ENCODE data around the gene MLLT10.

MLLT10 gene

DNA sequence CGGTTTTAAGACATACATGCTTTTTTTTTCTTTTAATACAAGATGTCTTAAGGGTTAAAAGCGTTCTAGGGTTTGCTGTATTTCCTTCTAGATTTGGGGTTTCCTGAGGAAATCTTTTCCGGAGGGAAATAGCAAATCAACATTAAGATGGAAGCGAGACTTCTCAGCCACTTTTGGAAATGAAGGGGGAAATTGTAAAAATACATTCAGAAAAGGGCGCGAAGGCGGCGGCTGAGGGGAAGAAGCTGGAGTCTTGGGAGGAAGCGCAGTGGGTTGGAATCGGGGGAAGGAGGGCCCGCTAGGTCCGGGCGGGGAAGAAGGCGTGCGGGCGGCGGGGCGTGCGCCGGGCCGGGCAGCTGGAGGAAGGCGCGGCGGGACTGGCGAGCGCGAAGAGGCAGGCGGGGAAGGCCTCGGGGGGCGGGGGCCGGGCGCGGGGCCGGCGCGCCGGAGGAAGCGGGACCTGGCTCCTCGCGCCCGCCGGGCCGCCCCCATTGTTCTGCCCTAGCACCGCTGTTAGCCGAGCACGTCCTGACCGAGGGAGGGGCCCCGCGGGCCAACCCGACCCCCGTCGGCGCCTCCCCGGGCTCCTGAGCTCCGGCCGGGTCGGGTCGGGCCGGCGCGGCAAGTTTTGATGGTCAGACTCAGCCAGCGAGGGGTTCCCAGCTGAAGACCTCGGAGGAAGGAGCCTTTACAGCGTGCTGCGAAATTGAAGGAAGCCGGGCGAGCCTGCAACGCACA is 7.0 kb upstream of the MLLT10 start:
- no peaks in the 10 kb centered on the region; the same call in 1 of the 2 replicates for H3K4me1 ChIP-seq
- H3K4me2 ChIP-seq: no peak overlapping the region
- H3K27ac ChIP-seq: no peak overlapping the region
- peaks cover 94% of the 10 kb centered on the region for H3K27me3 ChIP-seq
- peaks cover 83% of the 10 kb centered on the region for H4K20me1 ChIP-seq
- no peaks in the 10 kb centered on the region for H3K36me3 ChIP-seq
- H3K9me3 ChIP-seq: no peaks in the 10 kb centered on the region
- H3K9ac ChIP-seq: no peak overlapping the region
- no peak for TF ChIP-seq Cebpa-rat (IDR thresholded peaks at IDR 0.05)
- H3K4me3 ChIP-seq: 0 out of 2 replicates have a peak overlapping the region, but pooled peaks have one; percentile 28

DNA sequence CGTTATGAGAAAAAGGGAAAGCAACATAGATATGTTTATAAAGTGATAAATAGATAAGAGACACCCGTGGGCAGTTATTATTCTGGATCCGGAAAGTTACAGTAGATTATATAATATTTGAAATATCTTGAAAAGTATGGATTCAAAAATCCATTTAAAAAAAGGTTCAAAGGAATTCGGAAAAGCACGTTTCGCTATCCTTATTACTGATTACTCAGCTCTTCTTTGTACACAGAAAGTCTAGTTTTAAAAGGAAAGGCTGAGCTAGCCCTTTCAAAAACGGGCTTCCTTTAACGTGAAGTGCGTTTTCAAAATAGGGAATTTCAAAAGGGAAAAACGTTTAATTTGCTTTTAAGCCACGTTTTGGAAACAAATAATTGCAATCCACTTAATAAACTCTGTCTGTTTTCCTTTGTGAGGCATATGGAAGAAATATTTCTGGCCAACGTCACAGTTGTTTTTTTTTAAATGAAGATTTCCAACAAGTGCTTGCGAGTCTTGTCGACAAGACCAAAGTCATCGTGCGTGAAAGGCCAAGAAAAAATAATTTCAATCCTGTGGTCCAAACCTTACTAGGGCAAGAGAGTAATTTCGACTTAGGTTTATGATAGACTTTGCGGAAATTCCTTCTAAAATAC is 6.3 kb upstream of the MLLT10 start:
- Histone ChIP-seq H4K20me1 (peaks cover 78% of the 10 kb centered on the region), H3K9me3 (no peaks in the 10 kb centered on the region), H3K4me2 (no peak overlapping the region), H3K4me3 (no peak overlapping the region), H3K9ac (no peak overlapping the region), H3K4me1 (no peaks in the 10 kb centered on the region; the same call in 1 of the 2 replicates), H3K27ac (no peak overlapping the region), H3K27me3 (peaks cover 93% of the 10 kb centered on the region), H3K36me3 (no peaks in the 10 kb centered on the region)
- TF ChIP-seq Cebpa-rat (IDR thresholded peaks at IDR 0.05): no peak

DNA sequence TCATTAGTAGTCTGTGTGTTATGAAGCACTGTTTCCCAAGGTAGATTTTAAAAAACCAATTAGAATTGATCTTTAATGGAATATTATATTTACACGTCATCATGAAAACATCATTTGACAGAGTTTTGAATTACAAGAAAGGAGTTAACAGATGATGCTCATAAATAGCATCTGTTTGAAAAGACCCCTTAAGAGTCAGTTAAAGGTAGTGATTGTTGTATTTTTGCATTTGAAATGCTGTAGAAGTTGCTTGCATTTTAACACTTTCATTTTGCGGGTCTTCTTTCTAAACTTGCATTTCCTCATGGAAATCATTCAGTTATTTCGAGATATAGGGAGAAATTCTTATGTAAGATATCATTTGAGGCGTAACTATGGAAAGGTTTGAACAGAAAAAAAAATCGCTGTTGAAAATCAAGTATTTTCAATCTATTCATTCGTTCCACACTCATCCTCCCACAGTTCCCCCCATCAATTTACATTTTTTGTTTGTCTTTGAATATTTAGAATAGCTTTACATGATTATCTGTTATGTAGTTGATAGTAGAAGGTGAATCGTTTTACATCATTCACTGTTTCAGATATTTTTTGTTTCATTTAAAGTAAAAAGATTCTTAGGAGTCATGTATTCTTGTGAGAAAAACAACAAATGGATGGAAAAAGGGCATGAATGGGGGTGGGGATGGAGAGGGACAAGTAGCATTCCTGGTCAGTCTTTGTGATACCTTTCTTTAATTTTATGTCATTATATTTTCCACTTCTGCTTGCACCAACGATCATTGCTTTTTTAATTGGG is 5.6 kb upstream of the MLLT10 start:
- Histone ChIP-seq H4K20me1 (peaks cover 71% of the 10 kb centered on the region), H3K36me3 (no peaks in the 10 kb centered on the region), H3K27ac (no peak overlapping the region), H3K27me3 (peaks cover 93% of the 10 kb centered on the region), H3K4me3 (no peak overlapping the region), H3K9me3 (no peaks in the 10 kb centered on the region), H3K4me1 (peaks cover 5% of the 10 kb centered on the region; the same call in 1 of the 2 replicates), H3K4me2 (no peak overlapping the region), H3K9ac (no peak overlapping the region)
- no peak for TF ChIP-seq Cebpa-rat (IDR thresholded peaks at IDR 0.05)

DNA sequence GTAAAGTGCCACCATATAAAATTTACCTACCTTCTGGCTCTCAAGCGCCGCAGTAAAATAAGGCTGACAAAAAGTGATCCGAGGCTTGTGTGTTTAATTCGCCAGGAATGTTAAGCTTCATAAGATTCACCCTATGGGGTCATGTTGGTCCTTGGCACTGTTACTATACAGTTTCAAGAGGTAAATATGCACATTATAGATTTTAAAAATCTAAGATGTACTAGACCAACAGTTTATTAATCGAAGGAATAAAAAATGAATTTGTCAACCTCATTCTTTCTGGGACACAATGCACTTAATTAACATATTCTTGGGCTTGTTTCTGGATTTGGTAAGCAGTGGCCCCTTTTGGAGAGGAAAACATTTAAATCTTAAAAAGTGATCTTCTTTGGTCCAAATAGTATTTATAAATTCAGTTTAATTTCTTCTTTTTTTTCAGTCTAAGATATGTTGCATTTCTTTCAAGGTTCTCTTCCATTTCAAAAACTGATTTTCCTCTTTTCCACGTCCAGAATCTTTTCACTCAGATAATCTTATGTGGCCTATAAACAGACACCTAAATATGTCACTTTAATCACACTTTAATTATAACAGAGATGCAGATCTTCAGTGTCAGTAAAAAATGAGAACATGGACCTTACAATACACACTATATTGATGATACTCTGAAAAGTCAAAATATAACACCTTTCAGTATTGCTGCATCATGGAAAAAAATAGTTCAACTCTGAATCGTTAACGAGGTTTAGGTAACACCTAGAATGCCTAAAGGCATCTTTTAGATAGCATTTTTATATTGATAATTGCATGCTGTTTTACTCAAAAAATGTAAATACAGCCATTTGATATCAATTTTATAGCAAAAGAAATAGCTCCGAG is 4.8 kb upstream of the MLLT10 start:
- Histone ChIP-seq H3K9ac (no peak overlapping the region), H3K27ac (no peak overlapping the region), H3K4me2 (no peak overlapping the region), H3K9me3 (no peaks in the 10 kb centered on the region), H3K36me3 (no peaks in the 10 kb centered on the region), H3K4me1 (peaks cover 6% of the 10 kb centered on the region; the same call in 1 of the 2 replicates), H4K20me1 (peaks cover 63% of the 10 kb centered on the region), H3K4me3 (no peak overlapping the region), H3K27me3 (peaks cover 87% of the 10 kb centered on the region)
- TF ChIP-seq Cebpa-rat (IDR thresholded peaks at IDR 0.05): no peak

DNA sequence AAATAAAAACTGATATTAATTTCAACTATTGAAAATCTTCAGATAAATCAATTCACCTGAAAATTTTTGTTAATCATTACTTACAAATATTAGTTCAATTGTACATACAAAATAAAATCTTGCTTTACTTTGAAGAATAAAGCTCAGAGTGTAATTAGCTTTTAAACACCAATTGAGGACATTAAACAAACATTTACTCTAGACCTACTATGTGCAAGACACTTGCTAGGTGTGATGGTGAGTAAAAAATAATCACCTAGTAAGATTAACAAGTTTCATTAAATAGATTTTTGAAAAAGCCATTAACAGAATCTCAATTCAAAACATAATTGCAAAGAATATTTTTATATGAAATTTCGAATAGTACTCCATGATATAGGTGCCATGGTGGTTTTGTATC is 3.9 kb upstream of the MLLT10 start:
- H3K4me3 ChIP-seq: no peak overlapping the region
- H3K36me3 ChIP-seq: no peaks in the 10 kb centered on the region
- H3K9me3 ChIP-seq: no peaks in the 10 kb centered on the region
- H3K4me1 ChIP-seq: peaks cover 8% of the 10 kb centered on the region
- no peak overlapping the region for H3K4me2 ChIP-seq
- peaks cover 78% of the 10 kb centered on the region for H3K27me3 ChIP-seq
- H4K20me1 ChIP-seq: peaks cover 55% of the 10 kb centered on the region
- H3K27ac ChIP-seq: no peak overlapping the region
- H3K9ac ChIP-seq: no peak overlapping the region
- no peak for TF ChIP-seq Cebpa-rat (IDR thresholded peaks at IDR 0.05)

DNA sequence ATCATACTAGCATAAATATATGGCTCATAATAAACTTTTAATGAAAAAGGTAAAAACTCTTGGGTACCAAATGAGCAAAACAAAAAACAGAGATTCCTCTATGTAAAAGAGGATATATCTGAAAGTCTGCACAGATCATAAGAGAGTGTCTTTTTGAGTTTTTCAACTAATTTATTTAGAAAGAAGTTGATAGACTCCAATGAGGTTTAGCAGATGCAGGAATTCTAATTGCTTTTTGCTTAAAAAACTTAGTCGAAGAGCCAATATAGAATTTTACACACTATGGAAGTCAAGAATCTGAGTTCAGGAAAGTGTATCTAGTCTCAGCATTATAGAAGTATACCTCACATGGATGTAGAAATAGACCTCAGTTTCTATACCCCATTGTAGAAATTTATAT is 3.4 kb upstream of the MLLT10 start:
- Histone ChIP-seq H3K36me3 (no peaks in the 10 kb centered on the region), H3K27ac (no peak overlapping the region), H3K4me3 (no peak overlapping the region), H3K27me3 (peaks cover 73% of the 10 kb centered on the region), H3K4me2 (no peak overlapping the region), H4K20me1 (peaks cover 55% of the 10 kb centered on the region), H3K9ac (no peak overlapping the region), H3K9me3 (no peaks in the 10 kb centered on the region), H3K4me1 (peaks cover 13% of the 10 kb centered on the region)
- TF ChIP-seq Cebpa-rat (IDR thresholded peaks at IDR 0.05): no peak

DNA sequence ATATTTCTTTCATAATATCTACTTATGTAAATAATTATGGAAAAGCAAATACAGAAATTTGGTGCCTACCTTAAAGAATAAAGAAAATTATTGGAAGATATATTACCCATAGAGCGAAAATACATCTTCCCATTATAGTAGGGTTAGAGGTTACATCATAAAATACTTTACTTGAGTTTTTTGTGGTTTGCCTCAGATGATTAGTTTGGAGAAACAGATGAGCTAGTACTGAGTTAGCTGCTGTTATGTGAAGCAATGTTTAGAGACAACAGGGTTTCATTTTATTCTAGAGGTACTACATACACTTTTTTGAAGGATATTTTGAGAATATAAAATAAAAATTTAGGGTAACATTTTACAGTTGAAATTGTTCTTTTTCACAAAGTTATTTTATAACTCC is 2.9 kb upstream of the MLLT10 start:
- Histone ChIP-seq H3K9ac (no peak overlapping the region), H3K4me3 (no peak overlapping the region), H3K36me3 (no peaks in the 10 kb centered on the region), H3K27ac (no peak overlapping the region), H3K27me3 (peaks cover 68% of the 10 kb centered on the region), H4K20me1 (peaks cover 57% of the 10 kb centered on the region), H3K4me1 (peaks cover 15% of the 10 kb centered on the region), H3K9me3 (no peaks in the 10 kb centered on the region), H3K4me2 (no peak overlapping the region)
- no peak for TF ChIP-seq Cebpa-rat (IDR thresholded peaks at IDR 0.05)

DNA sequence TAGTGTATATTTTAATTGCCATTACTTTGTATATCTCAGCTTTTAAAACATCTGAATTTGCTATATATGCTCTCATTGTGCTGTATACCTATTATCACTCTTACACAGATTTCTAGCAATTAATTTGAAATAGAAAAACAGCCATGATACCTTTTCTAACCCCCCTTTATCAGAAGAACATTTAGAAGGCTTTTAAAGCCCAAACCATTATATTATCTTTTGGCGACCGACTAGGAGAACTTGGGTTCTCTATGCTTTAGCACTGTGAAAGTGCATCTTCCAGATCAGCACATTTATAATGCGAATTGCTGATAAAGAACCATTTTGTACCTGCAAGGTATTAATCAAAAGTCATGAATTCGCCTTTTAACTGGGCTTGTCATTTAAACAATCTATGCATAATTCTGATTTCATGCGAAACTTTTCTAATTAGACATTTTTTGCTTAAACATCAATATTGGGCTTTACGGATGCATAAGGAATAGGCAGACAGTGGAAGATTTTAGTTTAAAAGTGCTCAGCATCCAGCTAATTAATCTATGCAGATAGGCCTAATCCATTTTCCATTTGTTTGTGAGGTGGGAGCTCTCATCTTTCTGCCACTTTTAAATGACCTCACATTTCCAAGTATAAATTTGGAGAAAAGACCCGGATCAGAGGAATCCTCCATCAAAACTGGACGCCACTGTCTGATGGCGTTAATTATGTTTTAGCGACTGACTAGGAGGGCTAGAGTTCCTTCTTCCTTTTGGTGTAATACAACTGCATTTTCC is 1.2 kb upstream of the MLLT10 start:
- no peak overlapping the region for H3K27ac ChIP-seq
- no peak for TF ChIP-seq Cebpa-rat (IDR thresholded peaks at IDR 0.05)
- H3K36me3 ChIP-seq: peaks cover 13% of the 10 kb centered on the region; the same call in 1 of the 2 replicates
- H3K4me2 ChIP-seq: peak overlapping the region; percentile 93
- peaks cover 51% of the 10 kb centered on the region for H3K27me3 ChIP-seq
- H3K9me3 ChIP-seq: no peaks in the 10 kb centered on the region
- peak overlapping the region; percentile 92 for H3K4me3 ChIP-seq
- H4K20me1 ChIP-seq: peaks cover 57% of the 10 kb centered on the region
- peaks cover 23% of the 10 kb centered on the region for H3K4me1 ChIP-seq
- no peak overlapping the region for H3K9ac ChIP-seq
